ENCODE results near the gene GRIN1. TPM values are rescaled to one million over a fixed set of nuclear protein-coding genes. Genes with fewer than 3 reads are reported as not detected.

Gene GRIN1
- total RNA-seq, 1 experiment from 2014 or later = not detected

DNA sequence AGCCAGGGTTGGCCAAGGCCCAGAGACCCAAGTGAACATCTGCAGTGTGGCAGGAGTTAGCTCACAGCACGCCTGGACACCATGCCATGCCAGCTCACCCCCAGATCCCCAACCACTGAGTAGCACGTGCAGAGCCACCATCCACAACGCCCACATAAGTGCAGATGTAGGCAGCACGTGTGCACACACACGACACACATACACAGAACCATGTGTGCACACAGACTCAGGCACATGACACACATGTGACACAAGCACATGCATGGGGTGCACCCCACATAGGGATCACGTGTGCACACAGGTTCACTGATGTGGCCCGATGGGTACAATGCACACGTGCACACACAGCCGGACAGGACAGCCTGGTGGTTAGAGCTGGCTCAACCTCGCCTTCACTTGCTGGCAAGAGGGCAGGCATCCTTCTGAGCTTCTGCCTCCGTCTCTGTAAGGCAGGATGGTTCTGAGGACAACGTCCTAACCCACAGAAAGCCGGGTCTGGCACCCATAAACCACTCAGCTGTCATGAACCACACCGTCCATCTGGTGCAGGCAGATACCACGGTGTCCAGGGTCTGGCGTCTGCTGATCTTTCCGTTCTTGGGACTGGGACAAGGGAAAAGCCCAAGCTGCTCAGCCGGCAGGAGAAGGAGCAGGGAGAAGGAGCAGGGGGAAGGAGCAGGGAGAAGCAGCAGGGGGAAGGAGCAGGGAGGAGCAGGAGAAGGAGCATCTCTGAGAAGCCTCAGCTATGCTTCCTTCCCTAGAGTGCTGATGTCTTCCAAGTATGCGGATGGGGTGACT lies 18.9 kb downstream of the GRIN1 start:
- Histone ChIP-seq H3K9me3 (ENCODE audit: low read length) (no peaks in the 10 kb centered on the region), H3K9ac (ENCODE audit: low read length) (no peak overlapping the region), H3K36me3 (ENCODE audit: insufficient read depth, low read length) (no peaks in the 10 kb centered on the region), H3K4me3 (ENCODE audit: low read length) (no peak overlapping the region), H3K27ac (ENCODE audit: low read length) (no peak overlapping the region), H3K4me1 (ENCODE audit: low read length) (no peaks in the 10 kb centered on the region), H3K9me2 (replicated peaks; ENCODE audit: insufficient read depth, low read length) (no peaks in the 10 kb centered on the region), H3K79me2 (ENCODE audit: low read length) (no peaks in the 10 kb centered on the region), H4K20me1 (ENCODE audit: insufficient read depth, low read depth, low read length) (0 out of 2 replicates have a peak, but pooled peaks cover 2% of the 10 kb centered on the region), H2AFZ (ENCODE audit: low read length) (no peak overlapping the region), H3K4me2 (ENCODE audit: low read depth, low read length, poor library complexity, severe bottlenecking) (no peak overlapping the region), H3K27me3 (ENCODE audit: low read length) (no peaks in the 10 kb centered on the region)
- no peak for DNase-seq

- Histone ChIP-seq H3K27me3 (ENCODE audit: low read length) (no peaks in the 10 kb centered on the region), H3K79me2 (ENCODE audit: low read length) (no peaks in the 10 kb centered on the region), H3K9ac (ENCODE audit: low read length) (no peak overlapping the region), H3K9me2 (replicated peaks; ENCODE audit: insufficient read depth, low read length) (no peaks in the 10 kb centered on the region), H3K4me2 (ENCODE audit: low read depth, low read length, poor library complexity, severe bottlenecking) (no peak overlapping the region), H3K4me1 (ENCODE audit: low read length) (no peaks in the 10 kb centered on the region), H4K20me1 (ENCODE audit: insufficient read depth, low read depth, low read length) (0 out of 2 replicates have a peak, but pooled peaks cover 2% of the 10 kb centered on the region), H3K27ac (ENCODE audit: low read length) (no peak overlapping the region), H3K36me3 (ENCODE audit: insufficient read depth, low read length) (no peaks in the 10 kb centered on the region), H2AFZ (ENCODE audit: low read length) (no peak overlapping the region), H3K9me3 (ENCODE audit: low read length) (no peaks in the 10 kb centered on the region), H3K4me3 (ENCODE audit: low read length) (no peak overlapping the region)
- no peak for DNase-seq
Measured at GRCh38 chr9:137158625-137159024, 19.7 kb downstream of the GRIN1 start.

DNA sequence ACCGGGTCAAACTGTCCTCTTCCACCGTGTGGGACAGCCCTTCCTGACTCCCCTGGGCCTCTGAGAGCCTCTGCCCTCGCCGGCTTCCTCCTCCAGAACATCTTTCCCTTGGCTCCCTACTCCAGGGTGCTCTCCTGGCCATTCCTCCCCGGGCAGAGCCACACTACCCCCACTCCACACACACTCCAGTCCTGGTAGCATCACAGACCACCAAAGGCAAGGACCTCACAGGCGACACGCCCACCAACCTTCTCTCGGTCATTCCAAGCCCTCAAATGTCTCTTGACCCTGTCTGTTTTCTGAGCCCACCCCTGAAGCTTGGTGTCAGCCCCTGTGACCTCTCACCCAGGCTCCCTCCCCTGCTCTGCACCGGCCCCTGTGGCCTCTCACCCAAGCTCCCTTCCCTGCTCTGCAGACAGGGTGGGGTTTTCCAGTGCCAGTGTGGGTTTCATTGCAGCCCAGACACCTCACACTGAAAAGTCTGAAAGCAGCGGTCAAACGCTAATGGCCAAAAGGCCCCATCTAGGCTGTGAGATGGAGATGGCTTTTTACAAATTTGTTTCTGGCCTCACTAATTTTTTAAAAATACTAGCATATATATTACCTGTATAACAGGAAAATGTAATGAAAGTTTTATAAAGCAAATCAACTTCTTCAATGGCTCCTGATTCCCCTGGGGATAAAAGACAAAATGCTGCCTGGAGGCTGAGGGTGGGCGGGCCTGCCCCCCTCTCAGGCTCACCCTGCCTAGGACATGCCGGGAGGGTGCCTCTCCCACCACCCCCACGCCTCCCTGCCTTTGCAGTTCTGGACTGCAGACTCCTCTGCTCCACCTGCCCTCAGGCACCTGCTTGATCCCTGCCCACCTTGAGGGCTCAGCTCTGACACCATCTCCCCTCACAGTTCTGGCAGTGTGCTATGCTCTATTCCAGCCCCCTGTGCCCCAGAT lies 20.4 kb downstream of the GRIN1 start:
- DNase-seq = no peak

DNA sequence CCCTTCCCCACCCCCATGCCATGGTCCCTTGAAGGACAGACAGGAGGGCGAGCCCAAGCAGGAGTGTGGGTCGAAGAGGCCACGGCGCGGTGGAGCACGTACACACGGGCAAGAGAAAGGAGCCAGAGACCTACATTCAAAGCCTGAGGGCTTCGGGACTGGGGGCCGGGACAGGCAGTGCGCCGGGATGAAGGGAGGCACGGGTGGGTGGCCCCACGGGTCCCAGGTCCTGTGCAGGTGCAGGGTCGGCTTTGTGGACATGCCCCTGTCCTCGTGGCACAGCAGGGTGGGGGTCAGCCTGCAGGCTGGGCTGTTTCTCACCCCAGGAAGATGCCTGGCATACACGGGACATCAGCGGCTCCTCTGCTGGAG lies 21.1 kb downstream of the GRIN1 start:
- no peaks in the 10 kb centered on the region for H3K27me3 ChIP-seq (ENCODE audit: low read length)

More for the DNA sequence above, 20.4 kb downstream of the GRIN1 start:
- no peaks in the 10 kb centered on the region for H3K36me3 ChIP-seq (ENCODE audit: insufficient read depth, low read length)
- H3K4me1 ChIP-seq (ENCODE audit: low read length) = no peaks in the 10 kb centered on the region
- H3K4me3 ChIP-seq (ENCODE audit: low read length) = no peak overlapping the region
- H3K9me3 ChIP-seq (ENCODE audit: low read length) = no peaks in the 10 kb centered on the region
- H3K27me3 ChIP-seq (ENCODE audit: low read length) = no peaks in the 10 kb centered on the region
- H3K79me2 ChIP-seq (ENCODE audit: low read length) = no peaks in the 10 kb centered on the region
- H4K20me1 ChIP-seq (ENCODE audit: insufficient read depth, low read depth, low read length) = 0 out of 2 replicates have a peak, but pooled peaks cover 2% of the 10 kb centered on the region
- no peak overlapping the region for H2AFZ ChIP-seq (ENCODE audit: low read length)
- no peak overlapping the region for H3K9ac ChIP-seq (ENCODE audit: low read length)
- H3K27ac ChIP-seq (ENCODE audit: low read length) = no peak overlapping the region
- H3K4me2 ChIP-seq (ENCODE audit: low read depth, low read length, poor library complexity, severe bottlenecking) = no peak overlapping the region
- H3K9me2 ChIP-seq (replicated peaks; ENCODE audit: insufficient read depth, low read length) = no peaks in the 10 kb centered on the region

GRCh38 chr9:137160716-137161557 lies 22.0 kb downstream of the GRIN1 start:
- Histone ChIP-seq H3K27me3 (ENCODE audit: low read length) (no peaks in the 10 kb centered on the region), H4K20me1 (ENCODE audit: insufficient read depth, low read depth, low read length) (0 out of 2 replicates have a peak, but pooled peaks cover 2% of the 10 kb centered on the region), H3K9me2 (replicated peaks; ENCODE audit: insufficient read depth, low read length) (no peaks in the 10 kb centered on the region), H3K4me3 (ENCODE audit: low read length) (no peak overlapping the region), H3K9me3 (ENCODE audit: low read length) (no peaks in the 10 kb centered on the region), H2AFZ (ENCODE audit: low read length) (no peak overlapping the region), H3K36me3 (ENCODE audit: insufficient read depth, low read length) (no peaks in the 10 kb centered on the region), H3K4me1 (ENCODE audit: low read length) (no peaks in the 10 kb centered on the region), H3K79me2 (ENCODE audit: low read length) (no peaks in the 10 kb centered on the region), H3K9ac (ENCODE audit: low read length) (no peak overlapping the region), H3K4me2 (ENCODE audit: low read depth, low read length, poor library complexity, severe bottlenecking) (no peak overlapping the region), H3K27ac (ENCODE audit: low read length) (no peak overlapping the region)
- DNase-seq = no peak

More for the DNA sequence above, 21.1 kb downstream of the GRIN1 start:
- Histone ChIP-seq H4K20me1 (ENCODE audit: insufficient read depth, low read depth, low read length) (0 out of 2 replicates have a peak, but pooled peaks cover 2% of the 10 kb centered on the region), H3K27ac (ENCODE audit: low read length) (no peak overlapping the region), H3K4me1 (ENCODE audit: low read length) (no peaks in the 10 kb centered on the region), H3K36me3 (ENCODE audit: insufficient read depth, low read length) (no peaks in the 10 kb centered on the region), H3K9me3 (ENCODE audit: low read length) (no peaks in the 10 kb centered on the region), H2AFZ (ENCODE audit: low read length) (no peak overlapping the region), H3K79me2 (ENCODE audit: low read length) (no peaks in the 10 kb centered on the region), H3K4me2 (ENCODE audit: low read depth, low read length, poor library complexity, severe bottlenecking) (no peak overlapping the region), H3K9me2 (replicated peaks; ENCODE audit: insufficient read depth, low read length) (no peaks in the 10 kb centered on the region), H3K9ac (ENCODE audit: low read length) (no peak overlapping the region), H3K4me3 (ENCODE audit: low read length) (no peak overlapping the region)
- no peak for DNase-seq

DNA sequence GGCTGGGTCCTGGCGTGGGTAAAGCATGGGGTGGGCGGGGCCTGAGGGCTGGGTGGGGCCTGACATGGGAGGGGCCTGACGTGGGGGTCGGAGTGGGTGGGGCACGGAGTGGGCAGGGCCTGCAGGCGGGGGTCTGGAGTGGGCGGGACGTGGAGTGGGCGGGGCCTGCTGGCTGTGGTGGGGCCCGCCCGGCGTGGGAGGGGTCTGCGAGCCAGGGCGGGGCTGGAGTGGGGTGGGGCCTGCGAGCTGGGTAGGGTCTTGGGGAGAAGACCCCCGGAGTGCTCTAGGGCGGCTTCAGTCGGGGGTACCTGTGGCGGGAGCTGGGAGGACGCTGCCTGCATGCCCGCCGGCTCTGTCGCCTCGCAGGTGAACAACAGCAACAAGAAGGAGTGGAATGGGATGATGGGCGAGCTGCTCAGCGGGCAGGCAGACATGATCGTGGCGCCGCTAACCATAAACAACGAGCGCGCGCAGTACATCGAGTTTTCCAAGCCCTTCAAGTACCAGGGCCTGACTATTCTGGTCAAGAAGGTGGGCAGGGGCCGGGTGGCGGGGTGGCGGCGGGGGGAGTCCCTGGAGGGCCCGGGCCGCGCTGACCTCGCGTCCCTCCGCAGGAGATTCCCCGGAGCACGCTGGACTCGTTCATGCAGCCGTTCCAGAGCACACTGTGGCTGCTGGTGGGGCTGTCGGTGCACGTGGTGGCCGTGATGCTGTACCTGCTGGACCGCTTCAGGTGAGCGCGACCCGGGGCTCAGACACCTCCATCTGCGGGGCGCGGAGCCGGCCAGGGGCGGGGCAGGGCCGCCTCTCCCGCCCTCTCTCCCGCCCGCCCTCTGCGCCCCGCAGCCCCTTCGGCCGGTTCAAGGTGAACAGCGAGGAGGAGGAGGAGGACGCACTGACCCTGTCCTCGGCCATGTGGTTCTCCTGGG lies 22.9 kb downstream of the GRIN1 start:
- no peaks in the 10 kb centered on the region for H3K9me3 ChIP-seq (ENCODE audit: low read length)
- no peaks in the 10 kb centered on the region for H3K4me1 ChIP-seq (ENCODE audit: low read length)
- no peak overlapping the region for H3K4me2 ChIP-seq (ENCODE audit: low read depth, low read length, poor library complexity, severe bottlenecking)
- H3K27me3 ChIP-seq (ENCODE audit: low read length) = no peaks in the 10 kb centered on the region
- no peaks in the 10 kb centered on the region for H3K9me2 ChIP-seq (replicated peaks; ENCODE audit: insufficient read depth, low read length)
- 0 out of 2 replicates have a peak, but pooled peaks cover 2% of the 10 kb centered on the region for H4K20me1 ChIP-seq (ENCODE audit: insufficient read depth, low read depth, low read length)
- no peak overlapping the region for H2AFZ ChIP-seq (ENCODE audit: low read length)
- no peaks in the 10 kb centered on the region for H3K36me3 ChIP-seq (ENCODE audit: insufficient read depth, low read length)
- H3K27ac ChIP-seq (ENCODE audit: low read length) = no peak overlapping the region
- no peak overlapping the region for H3K4me3 ChIP-seq (ENCODE audit: low read length)
- H3K79me2 ChIP-seq (ENCODE audit: low read length) = no peaks in the 10 kb centered on the region
- no peak for DNase-seq
- no peak overlapping the region for H3K9ac ChIP-seq (ENCODE audit: low read length)

Measured in Karpas-422 (cell line).